Smooth muscle cell (in vitro differentiated cells): ENCODE results near the gene MS4A4E. TPM values are rescaled to one million over a fixed set of nuclear protein-coding genes. Genes with fewer than 3 reads are reported as not detected.

Experiments used
- DNase-seq: peaks from one replicate; lab custom pipeline; 2025; ENCODE audit not compliant: unreplicated experiment; lab: John Stamatoyannopoulos, UW
- H2AFZ ChIP-seq: fragments of 200-600 bp; sonication (generic); 2 replicates; pipeline ENCODE4 v1.6.0; 2016; ENCODE audit warnings: antibody characterized with exemption, low read depth, mild to moderate bottlenecking
- H3F3A ChIP-seq: fragments of 200-600 bp; sonication (generic); 2 replicates; pipeline ENCODE4 v1.6.0; 2017; ENCODE audit warnings: antibody characterized with exemption, low read depth
- H3K27ac ChIP-seq: fragments of 200-600 bp; sonication (generic); 2 replicates; pipeline ENCODE4 v1.5.1; 2016; ENCODE audit warnings: low read depth, mild to moderate bottlenecking
- H3K27me3 ChIP-seq: fragments of 200-600 bp; sonication (generic); 2 replicates; pipeline ENCODE4 v1.6.1; 2016; ENCODE audit warnings: low read depth, mild to moderate bottlenecking
- H3K36me3 ChIP-seq: fragments of 200-600 bp; sonication (generic); 2 replicates; pipeline ENCODE4 v1.5.1; 2016; ENCODE audit warnings: low read depth
- H3K4me1 ChIP-seq: fragments of 200-600 bp; sonication (generic); 2 replicates; pipeline ENCODE4 v1.5.1; 2016; ENCODE audit warnings: low read depth
- H3K4me2 ChIP-seq: fragments of 200-600 bp; sonication (generic); 2 replicates; pipeline ENCODE4 v1.6.0; 2016; ENCODE audit warnings: mild to moderate bottlenecking
- H3K4me3 ChIP-seq: fragments of 200-600 bp; sonication (generic); 2 replicates; pipeline ENCODE4 v1.5.1; 2016; ENCODE audit warnings: mild to moderate bottlenecking
- H3K79me2 ChIP-seq: fragments of 200-600 bp; sonication (generic); 2 replicates; pipeline ENCODE4 v1.6.0; 2016; ENCODE audit warnings: low read depth, mild to moderate bottlenecking
- H3K9ac ChIP-seq: fragments of 200-600 bp; sonication (generic); 2 replicates; pipeline ENCODE4 v1.6.0; 2016; ENCODE audit warnings: low read depth
- H3K9me3 ChIP-seq: fragments of 200-600 bp; sonication (generic); replicated peaks from 2 replicates; pipeline ENCODE4 v1.5.1; 2016; ENCODE audit warnings: low read depth
- H4K20me1 ChIP-seq: fragments of 200-600 bp; sonication (generic); 2 replicates; pipeline ENCODE4 v1.6.0; 2016; ENCODE audit warnings: low read depth
- CTCF ChIP-seq: fragments of 200-600 bp; sonication (generic); IDR thresholded peaks from 2 replicates; pipeline ENCODE4 v1.5.1; 2017; ENCODE audit warnings: borderline replicate concordance, mild to moderate bottlenecking, antibody characterized with exemption; ENCODE audit not compliant: insufficient read depth, poor library complexity, severe bottlenecking
- WGBS: methylation state at CpG from one replicate; pipeline ENCODE4 v1.1.7; 2016; ENCODE audit warnings: low lambda C conversion rate; 5-methylcytosine and 5-hydroxymethylcytosine counted together
- microRNA-seq: library from miRNA; unstranded; fragments of <30 nt; microRNA quantifications from one replicate; pipeline ENCODE4, GENCODE V29; 2016; ENCODE audit warnings: borderline number of aligned reads
- polyA plus RNA-seq: library from polyadenylated mRNA; unstranded; fragments of >200 nt; fragmentation: Nextera tagmentation; extraction: Ambion mirVana; gene quantifications from 2 replicates; pipeline ENCODE4 v1.2.1, GENCODE V29; 2016
- small RNA-seq: library from RNA; depleted of rRNA; stranded (forward); fragments of <200 nt; gene quantifications from one replicate; pipeline ENCODE3, GENCODE V24; 2014
- total RNA-seq: library from RNA; depleted of rRNA; stranded (reverse); fragments of >200 nt; gene quantifications from 2 replicates; pipeline ENCODE4 v1.2.3, GENCODE V29; 2014

MS4A4E gene
- total and polyA plus RNA-seq, 2 experiments from 2014 or later: not detected

DNA sequence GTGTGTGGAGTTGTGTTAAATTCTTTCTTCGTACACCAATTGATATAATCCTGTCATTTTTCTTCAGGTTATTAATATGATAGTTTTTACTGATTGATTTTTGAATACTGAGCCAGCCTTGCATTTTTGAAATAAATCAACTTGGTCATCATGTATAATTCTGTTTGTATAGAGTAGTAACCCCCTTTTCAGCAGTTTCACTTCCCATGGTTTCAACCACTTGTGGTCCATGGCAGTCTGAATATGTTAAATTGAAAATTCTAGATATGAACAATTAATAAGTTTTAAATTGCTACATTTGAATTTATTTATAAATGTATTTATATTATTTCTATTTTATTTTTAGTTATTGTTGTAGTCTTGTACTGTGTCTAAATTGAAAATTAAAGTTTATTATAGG, 92.7 kb downstream of the MS4A4E start:
- Histone ChIP-seq H2AFZ (no peak overlapping the region), H3K9me3 (no peaks in the 10 kb centered on the region), H3F3A (no peaks in the 10 kb centered on the region), H3K4me2 (no peak overlapping the region), H3K36me3 (no peaks in the 10 kb centered on the region), H3K4me1 (no peaks in the 10 kb centered on the region), H3K27me3 (no peaks in the 10 kb centered on the region), H3K79me2 (no peaks in the 10 kb centered on the region), H3K27ac (no peak overlapping the region), H3K4me3 (no peak overlapping the region), H3K9ac (no peak overlapping the region), H4K20me1 (no peaks in the 10 kb centered on the region)
- WGBS: 57% methylated on average over 1 of the region's 1 CpG
- no peak for DNase-seq
- TF ChIP-seq CTCF: no peak

Small RNAs within 50 kb of the gene (microRNA-seq; reads per million reads assigned to microRNA genes)
- not detected for gene MIR6503

Small RNAs within 50 kb of the gene (small RNA-seq; reads per million reads assigned to genes)
- not detected for gene MIR6503

Other genes starting within 250 kb of the MS4A4E start
- not detected in 2 replicates for gene OOSP4B, start 226.0 kb downstream of the MS4A4E start, total RNA-seq
- not detected in 2 replicates for gene OOSP4B, start 226.0 kb downstream of the MS4A4E start, polyA plus RNA-seq
- not detected in 2 replicates for gene OOSP2, start 202.7 kb downstream of the MS4A4E start, total RNA-seq
- gene OOSP2, start 202.7 kb downstream of the MS4A4E start, polyA plus RNA-seq: not detected in 2 replicates
- not detected in 2 replicates for gene MS4A3, start 186.5 kb downstream of the MS4A4E start, total RNA-seq
- gene MS4A3, start 186.5 kb downstream of the MS4A4E start, polyA plus RNA-seq: not detected in 2 replicates
- not detected in 2 replicates for gene MS4A2, start 154.5 kb downstream of the MS4A4E start, total RNA-seq
- gene MS4A2, start 154.5 kb downstream of the MS4A4E start, polyA plus RNA-seq: not detected in 2 replicates
- not detected in 2 replicates for gene MS4A6A, start 60.1 kb downstream of the MS4A4E start, total RNA-seq
- not detected in 2 replicates for gene MS4A6A, start 60.1 kb downstream of the MS4A4E start, polyA plus RNA-seq
- gene MS4A4A, start 37.5 kb upstream of the MS4A4E start, total RNA-seq: not detected in 2 replicates
- not detected in 2 replicates for gene MS4A4A, start 37.5 kb upstream of the MS4A4E start, polyA plus RNA-seq
- not detected in 2 replicates for gene MS4A6E, start 84.1 kb upstream of the MS4A4E start, total RNA-seq
- not detected in 2 replicates for gene MS4A6E, start 84.1 kb upstream of the MS4A4E start, polyA plus RNA-seq
- gene MS4A7, start 135.4 kb upstream of the MS4A4E start, total RNA-seq: not detected in 2 replicates
- not detected in 2 replicates for gene MS4A7, start 135.4 kb upstream of the MS4A4E start, polyA plus RNA-seq
- gene MS4A14, start 153.3 kb upstream of the MS4A4E start, total RNA-seq: not detected in 2 replicates
- not detected in 2 replicates for gene MS4A14, start 153.3 kb upstream of the MS4A4E start, polyA plus RNA-seq
- gene MS4A5, start 186.4 kb upstream of the MS4A4E start, total RNA-seq: not detected in 2 replicates
- not detected in 2 replicates for gene MS4A5, start 186.4 kb upstream of the MS4A4E start, polyA plus RNA-seq
- not detected in 2 replicates for gene MS4A1, start 212.7 kb upstream of the MS4A4E start, total RNA-seq
- gene MS4A1, start 212.7 kb upstream of the MS4A4E start, polyA plus RNA-seq: not detected in 2 replicates
- gene MS4A12, start 249.6 kb upstream of the MS4A4E start, total RNA-seq: not detected in 2 replicates
- not detected in 2 replicates for gene MS4A12, start 249.6 kb upstream of the MS4A4E start, polyA plus RNA-seq